T-helper 2 cell treated with Interferon-gamma antibody and Interleukin-4, amounts not matched to agents 100 ng/mL and 5 ng/mL, for 36 hours (primary cell): ENCODE measurements around the gene SLC7A1. TPM values are rescaled to one million over a fixed set of nuclear protein-coding genes. Genes with fewer than 3 reads are reported as not detected.

Source experiments
- intact Hi-C: fragments of 100-400 bp; cut with micrococcal nuclease; formaldehyde crosslinking; loops from one replicate; pipeline ENCODE4 v1.15.1; 2023
- total RNA-seq: library from RNA; stranded (reverse); gene quantifications from 2 replicates; pipeline ENCODE4 v1.2.3, GENCODE V29; 2022

The SLC7A1 gene
- total RNA-seq, 1 donor from 2014 or later, result 75.9 TPM

DNA sequence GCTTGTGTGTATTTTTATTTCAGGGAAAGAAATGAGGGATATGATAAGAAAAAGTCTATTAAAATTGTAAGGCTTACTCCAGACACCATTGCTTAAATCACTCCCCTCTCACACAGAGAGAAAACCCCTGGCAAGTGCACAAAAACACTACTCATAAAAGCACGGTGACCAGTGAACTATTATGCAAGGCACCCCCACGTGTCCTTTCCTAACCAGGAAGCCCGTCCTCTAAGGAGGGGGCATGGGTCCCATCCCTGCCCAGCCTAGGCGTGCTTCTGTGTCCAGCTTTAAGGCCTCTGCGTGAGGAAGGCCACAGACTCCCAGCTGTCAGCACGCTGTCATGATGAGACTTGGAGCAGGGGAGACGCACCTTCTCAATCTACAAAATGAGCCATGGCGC lies 83.5 kb downstream of the SLC7A1 start:
- intact Hi-C loops, result no loop called here

- intact Hi-C loops, result no loop called here
Measured at GRCh38 chr13:29511106-29511796, 84.2 kb downstream of the SLC7A1 start.

DNA sequence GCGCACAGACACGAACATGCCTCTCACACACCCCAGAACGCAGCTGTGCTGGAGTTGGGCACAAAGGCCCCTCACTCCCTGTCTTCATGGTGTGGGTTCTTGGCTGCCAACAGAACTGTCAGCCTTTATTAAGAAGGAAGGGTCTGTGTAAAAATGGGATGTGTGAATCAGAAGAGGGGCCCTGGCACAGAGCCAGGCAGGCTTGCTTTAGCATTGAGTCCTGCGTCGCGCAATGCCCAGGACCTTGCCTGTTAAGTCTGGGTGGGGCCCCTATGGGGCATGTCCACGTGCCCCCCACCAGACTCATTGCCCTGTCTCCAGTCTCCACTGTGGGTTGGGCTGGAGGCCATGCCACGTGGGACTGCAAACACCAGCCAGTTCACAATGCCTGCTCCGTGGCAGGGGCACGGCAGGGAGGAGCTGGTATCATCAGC lies 84.8 kb downstream of the SLC7A1 start:
- intact Hi-C loops, result no loop called here

GRCh38 chr13:29509999-29510589 lies 85.4 kb downstream of the SLC7A1 start:
- intact Hi-C loops, result no loop called here

DNA sequence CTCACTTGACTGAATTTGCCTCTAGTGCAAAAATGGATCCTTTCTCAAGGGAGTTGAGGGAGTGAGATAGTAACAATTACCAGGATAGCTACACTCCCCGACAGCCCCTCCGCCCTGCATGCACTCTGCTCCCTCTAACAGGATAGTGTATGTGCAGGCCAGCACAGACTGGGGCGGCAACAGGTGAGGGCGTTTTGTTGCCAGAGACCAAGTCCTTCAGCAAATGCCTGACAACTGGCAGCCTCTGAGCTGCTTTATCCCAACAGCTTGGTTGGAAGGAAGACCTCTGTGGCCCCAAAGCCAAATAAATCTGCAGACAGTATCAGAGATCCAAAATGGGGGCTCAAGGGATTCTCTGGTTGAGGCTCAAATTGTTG lies 86.6 kb downstream of the SLC7A1 start:
- intact Hi-C loops, result loop anchor here (1.0 kb wide), 2 partner anchors 199 to 604 kb away; no protein-coding TSS in a partner anchor

DNA sequence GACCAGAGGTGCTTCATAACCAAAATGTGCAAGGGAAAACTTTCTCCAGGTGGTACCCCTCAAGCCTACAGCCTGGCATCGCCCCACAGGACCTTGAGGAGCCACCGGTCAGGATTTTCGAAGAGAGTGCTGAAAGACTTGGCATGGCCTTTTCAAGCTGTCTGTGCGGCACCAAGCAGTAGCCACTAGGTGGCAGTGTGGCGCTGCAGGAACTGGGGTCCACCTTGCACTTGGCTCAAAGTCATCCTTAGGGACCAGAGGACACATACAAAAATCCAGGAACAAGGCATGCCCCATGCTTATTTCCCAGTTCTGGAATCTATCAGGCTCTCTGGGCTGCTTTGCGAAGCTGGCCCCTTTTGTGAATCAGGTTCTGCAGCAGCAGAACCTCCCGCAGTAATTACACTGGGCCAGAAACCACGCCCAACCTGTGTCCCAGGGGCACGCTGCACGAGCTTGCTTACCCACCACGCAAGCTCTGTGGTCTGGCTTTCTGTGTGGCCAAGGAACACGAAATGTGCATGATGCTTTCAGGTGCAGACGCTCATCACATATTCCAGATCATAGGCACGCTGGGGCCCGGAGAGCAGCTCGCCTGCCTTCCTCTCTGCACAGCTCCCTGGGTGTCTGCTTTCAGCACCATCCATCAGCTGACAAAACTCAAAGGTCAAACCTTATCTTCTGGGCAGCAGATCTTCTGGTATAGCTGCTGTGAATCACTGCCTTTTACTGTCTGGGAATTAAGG lies 87.2 kb downstream of the SLC7A1 start:
- intact Hi-C loops, result loop anchor here (1.0 kb wide), 2 partner anchors 200 to 605 kb away; no protein-coding TSS in a partner anchor

- intact Hi-C loops, result no loop called here
Measured at GRCh38 chr13:29507356-29507755, 88.1 kb downstream of the SLC7A1 start.

DNA sequence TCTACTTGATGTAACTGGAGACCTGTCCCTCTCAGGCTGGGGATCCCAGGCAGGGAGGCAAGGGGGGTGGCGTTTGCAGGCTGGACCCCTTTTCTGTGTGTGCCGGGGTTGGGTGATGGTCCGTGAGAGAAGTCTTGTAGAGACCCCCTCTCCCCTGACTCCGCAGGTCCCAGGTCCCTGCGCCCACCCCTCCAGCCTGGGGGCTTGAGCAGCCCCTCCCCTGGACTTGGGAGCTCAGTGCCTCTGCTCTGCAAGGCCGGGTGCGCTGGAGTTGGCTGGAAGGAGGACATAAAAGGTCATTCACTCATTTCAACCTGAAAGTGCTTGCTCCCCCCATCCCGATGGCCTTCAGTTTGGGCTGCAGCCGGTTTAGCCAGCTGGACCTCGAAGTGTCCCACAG lies 89.5 kb downstream of the SLC7A1 start:
- intact Hi-C loops, result no loop called here

- intact Hi-C loops, result no loop called here
Measured at GRCh38 chr13:29505511-29505910, 90.0 kb downstream of the SLC7A1 start.

DNA sequence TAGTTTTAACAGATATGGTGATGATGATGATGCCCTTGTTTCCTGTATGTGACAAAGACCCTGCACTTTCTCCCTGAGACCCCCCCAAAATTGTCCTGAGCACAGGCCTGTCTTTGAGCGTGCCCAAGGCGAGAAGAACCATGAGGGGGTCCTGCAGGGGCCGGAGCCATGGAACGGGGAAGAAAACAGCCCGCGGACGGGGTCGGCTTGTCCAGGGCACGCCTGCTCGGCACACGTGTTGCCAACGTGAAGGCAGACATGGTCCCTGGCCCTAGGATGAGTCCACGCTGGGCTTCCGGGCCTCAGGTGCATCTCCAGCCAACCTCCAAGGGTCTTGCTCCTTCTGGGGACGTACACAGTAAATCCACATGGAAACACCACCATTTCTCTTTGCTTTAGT lies 90.8 kb downstream of the SLC7A1 start:
- intact Hi-C loops, result no loop called here

GRCh38 chr13:29503041-29503837 lies 92.2 kb downstream of the SLC7A1 start:
- intact Hi-C loops, result no loop called here

DNA sequence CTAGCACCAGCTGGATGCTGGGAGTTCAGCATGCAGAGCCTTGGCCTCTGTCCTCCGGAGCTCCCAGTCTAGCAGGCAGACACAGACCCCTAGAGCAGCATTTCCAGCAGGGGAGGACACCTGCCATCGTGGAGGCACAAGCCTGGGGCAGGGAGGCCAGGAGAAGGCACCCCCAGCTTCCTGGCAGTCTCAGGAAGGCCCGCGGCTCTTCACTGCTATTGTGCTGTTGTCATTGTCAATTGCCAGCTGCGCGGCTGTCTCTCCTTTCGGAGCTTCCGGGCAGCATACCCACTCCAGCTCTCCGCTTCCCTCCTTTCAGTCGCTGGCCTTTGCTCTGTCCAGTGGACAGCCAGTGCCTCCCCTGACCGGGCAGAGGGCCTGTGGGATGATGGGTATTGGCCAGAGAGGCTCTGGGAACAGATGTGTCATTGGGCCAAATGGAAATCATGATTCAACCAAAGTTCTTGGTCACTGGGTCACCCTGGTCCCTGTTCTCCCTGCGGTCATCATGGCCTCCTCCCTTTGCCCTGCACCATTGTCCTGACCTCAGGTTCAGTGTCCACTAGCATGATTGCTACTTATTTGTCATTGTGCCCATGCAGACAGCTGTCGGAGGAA lies 93.0 kb downstream of the SLC7A1 start:
- intact Hi-C loops, result no loop called here

DNA sequence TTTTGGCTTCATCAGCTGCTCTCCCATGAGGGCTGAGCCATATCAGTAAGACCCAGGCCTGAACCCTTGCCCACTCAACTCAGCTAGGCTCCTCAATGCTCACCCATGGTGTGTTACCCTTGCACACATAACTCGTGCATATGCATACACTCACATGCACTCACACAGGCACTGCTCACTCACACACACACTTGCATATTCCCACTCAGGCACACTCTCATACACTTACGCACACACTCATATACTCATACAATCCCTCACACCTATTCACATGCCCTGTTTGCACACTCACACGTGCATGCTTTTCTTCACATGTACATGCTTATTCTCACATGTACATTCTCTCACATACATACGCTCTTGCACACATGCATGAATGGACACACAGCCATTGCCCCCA lies 93.8 kb downstream of the SLC7A1 start:
- intact Hi-C loops, result no loop called here

GRCh38 chr13:29500386-29500785 lies 95.1 kb downstream of the SLC7A1 start:
- intact Hi-C loops, result no loop called here

DNA sequence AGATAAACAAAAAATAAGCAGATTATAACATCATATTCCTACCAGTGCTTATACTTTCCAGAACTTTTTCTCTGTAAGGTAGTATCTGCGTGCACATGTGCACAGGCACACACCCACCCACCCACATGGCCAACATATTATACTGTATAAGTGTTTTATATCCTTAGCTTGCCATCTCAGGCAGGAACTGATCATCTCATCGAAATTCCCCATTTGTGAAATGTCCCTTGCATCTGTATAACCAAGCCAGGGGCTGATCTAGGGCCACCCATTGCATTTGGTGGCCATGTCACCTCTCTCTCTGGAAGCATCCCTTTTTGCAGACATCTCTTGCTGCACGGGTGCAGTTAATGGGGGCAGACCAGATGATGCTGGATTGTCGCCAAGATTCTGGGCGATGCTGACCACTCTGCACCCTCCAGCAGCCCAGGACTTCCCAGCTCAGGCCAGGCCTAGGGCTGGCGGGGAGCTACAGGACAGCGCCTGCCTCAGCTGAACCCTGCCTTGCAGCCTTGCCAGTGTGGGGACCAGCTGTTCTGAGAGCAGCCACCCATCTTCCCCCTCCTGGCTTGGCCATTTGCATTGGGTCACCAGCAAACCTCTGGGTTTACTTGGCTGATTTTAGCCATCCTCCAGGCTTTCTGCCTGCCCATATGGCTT lies 95.9 kb downstream of the SLC7A1 start:
- intact Hi-C loops, result no loop called here

- intact Hi-C loops, result no loop called here
Measured at GRCh38 chr13:29498426-29499040, 97.0 kb downstream of the SLC7A1 start.

GRCh38 chr13:29497137-29497654 lies 98.3 kb downstream of the SLC7A1 start:
- intact Hi-C loops, result no loop called here

DNA sequence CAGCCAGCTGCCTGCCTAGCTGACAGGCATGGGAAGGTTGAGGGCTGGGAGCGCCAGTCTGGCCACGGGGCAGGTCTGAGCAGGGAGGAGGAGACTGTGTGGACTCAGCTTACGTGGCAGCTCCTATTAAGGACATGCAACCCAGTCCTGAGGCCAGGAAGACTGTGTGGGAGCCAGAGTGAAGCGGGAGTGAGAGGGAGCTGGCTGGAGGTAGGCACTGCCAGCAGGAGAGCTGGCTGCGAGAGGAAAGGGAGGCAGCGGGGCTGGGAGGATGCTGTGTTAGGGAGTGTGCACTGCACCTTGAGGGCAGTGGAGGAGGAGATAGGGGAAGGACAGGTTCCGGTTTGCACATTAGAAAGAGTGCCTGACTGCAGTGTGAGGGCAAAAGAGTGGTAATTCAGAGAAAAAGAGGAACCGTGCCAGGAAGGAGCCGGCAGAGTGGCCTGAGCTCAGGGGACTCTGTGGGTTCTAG lies 99.2 kb downstream of the SLC7A1 start:
- intact Hi-C loops, result no loop called here

DNA sequence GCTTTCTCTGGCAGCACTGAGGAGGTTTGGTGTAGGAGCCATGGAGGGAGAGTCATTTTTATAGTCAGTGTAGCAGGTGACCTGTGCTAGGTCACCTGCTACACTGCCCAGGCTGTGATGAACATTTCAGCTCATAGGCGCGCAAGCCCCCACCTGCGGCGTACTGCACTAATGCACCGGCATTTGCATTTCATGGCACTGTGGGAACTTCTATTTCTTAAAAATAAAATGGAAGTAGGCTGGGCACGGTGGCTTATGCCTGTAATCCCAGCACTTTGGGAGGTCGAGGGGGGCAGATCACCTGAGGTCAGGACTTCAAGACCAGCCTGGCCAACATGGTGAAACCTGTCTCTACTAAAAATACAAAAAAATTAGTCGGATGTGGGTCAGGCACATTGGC lies 101.0 kb downstream of the SLC7A1 start:
- intact Hi-C loops, result no loop called here

DNA sequence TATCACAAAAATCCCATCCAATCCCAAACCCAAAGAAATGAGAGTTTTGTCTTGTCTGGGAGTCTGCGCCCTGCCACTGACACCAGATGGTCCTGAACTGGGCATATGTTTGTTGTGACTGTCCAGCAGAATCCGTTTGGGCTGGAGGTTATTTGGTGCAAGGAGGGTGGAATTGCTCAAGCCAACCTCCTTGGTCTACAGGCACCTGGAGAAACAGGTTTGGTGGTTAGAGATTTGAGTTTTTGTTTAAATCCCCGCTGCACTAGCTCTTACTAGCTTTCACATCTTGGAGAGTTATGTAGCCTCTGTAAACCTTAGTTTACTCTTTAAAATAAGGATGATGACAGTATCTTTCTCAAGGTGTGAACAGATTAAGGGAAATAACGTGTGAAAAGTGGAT lies 101.7 kb downstream of the SLC7A1 start:
- intact Hi-C loops, result no loop called here
